HG03097 (cell line): Measurements from ENCODE around the gene BCL7C.
A peak's percentile ranks its signal among the peaks of the same experiment; 100 is the strongest.

Experiments used
- ATAC-seq: cut with Tn5 transposase; IDR thresholded peaks from one replicate; pipeline ENCODE4 v1.9.1; 2021; ENCODE audit not compliant: unreplicated experiment, low FRiP score

The BCL7C gene

DNA sequence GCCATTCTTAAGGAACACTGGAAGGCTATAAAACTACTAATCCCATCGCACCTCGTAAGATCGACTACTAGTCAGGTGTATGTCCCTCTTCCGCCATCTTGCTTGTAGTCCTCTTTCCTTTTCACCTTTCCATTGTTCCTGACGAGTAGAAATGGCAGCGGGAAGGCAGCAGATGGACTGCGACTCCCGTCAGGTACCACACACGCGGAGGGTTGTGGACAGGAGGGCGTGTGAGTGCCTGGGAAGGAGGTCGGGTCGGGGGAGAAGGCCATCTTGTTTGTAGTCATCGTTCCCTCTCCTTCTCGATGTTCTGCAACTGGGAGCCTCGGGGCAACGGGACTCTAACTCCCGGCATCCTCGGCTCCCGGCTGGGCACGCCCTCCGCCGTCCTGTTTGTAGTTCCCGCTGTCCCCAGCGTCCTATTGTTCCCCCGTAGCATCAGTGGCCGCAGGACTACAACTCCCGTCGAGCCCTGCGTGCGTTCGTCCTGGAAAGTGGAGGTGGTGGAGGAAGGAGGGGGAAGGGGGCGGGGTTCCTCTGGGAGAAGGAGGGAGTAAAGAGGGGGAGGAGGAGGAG is 29.2 kb upstream of the BCL7C start:
- peak; percentile 63 for ATAC-seq

- ATAC-seq, result peak; percentile 70
Measured at GRCh38 chr16:30922420-30922959, 28.6 kb upstream of the BCL7C start.

GRCh38 chr16:30921748-30922419 is 28.0 kb upstream of the BCL7C start:
- ATAC-seq, result no peak

DNA sequence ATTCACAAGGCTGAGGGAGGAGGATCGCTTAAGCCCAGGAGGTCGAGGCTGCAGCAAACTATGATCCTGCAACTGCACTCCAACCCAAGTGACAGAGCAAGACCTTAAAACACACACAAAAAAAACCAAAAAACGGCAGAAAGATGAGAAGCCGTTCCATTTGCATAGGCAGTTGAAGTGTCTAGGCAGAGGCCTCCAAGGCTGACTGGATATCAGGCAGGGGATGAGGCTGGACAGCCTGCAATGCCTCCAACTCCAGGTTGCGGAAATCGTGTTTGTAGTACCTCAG is 27.5 kb upstream of the BCL7C start:
- ATAC-seq, result no peak

DNA sequence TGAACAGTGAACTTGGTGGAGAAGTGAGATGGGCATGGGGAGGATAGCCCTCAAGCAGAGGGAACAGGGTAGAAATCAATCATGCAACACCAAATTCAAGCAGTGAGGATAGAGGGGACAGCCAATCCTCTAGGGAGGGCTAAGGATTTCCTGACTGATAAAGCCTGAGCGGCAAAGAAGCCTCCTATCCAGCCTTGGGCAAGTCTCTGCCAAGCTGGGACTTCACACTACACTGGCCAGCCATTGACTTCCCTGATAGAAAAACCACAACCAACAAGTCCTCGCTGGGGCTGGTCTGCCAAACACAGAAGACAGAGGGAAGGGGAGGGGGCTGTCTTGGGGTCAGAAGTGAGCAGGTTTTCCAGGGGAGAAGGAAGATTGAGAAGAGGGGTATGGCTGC is 27.0 kb upstream of the BCL7C start:
- no peak for ATAC-seq

- no peak for ATAC-seq
Measured at GRCh38 chr16:30918614-30919013, 24.7 kb upstream of the BCL7C start.

DNA sequence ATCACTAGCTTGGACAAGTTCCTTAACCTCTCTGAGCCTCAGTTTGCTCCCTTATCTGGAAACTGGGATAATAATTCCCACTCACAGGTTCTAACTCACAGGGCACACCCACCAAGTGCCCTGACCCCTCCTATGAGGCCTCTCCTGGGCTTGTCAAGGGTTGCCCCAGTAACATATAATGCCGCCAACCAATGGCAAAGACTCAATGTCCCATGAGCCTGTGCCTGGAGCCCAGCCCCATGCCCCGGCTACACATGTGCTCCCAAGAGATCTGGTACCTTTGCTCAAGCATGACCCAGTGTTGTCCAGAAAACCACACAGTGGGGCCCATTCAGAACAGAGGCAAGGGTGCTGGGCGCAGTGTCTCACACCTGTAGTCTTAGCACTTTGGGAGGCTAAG is 21.0 kb upstream of the BCL7C start:
- no peak for ATAC-seq

DNA sequence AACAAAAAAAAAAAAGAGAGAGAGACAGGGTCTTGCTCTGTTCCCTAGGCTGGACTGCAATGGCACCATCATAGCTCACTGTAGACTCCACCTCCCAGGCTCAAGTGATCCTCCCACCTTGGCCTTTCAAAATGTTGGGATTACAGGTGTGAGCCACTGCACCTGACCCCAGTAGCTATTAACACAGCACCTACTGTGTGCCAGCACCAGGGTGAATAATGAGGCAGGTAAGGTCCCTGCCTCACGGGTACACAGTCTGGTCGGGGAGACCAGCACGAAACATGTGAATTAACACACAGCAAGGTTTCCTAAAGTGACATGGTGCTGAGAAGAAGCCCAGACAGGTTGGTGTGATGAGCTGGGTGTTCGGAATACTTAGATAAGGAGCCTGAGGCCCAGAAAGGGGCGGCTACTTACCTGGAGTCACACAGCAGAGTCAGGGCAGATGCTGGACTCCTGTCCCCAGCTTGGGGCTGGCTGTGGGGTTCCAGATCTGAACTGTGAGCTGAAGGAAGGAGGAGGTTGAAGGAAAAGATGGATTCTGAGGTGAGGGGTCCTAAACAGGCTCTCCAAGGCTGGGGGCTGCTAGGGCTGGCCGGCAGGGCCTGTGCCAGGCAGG is 19.0 kb upstream of the BCL7C start:
- ATAC-seq, result no peak

GRCh38 chr16:30910427-30911029 is 16.7 kb upstream of the BCL7C start:
- no peak for ATAC-seq

DNA sequence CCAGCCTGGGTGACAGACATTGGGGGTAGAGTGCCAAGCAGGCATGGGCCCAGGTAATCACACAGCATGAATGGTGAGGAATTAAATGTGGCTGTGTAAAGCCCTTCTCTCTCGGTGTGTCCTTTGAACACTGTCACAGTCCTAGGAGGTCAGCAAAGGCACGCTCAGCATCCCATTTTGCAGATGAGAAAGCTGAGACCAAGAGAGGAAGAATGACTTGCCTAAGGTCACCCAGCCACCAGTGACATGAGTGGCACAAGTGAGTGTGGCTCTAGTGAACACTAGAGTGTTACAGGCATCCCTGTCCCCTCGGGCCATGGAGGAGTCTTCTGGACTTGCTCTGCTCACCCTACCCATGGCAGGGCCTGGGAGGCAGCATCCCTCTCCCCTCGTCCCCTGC is 13.2 kb upstream of the BCL7C start:
- no peak for ATAC-seq

- ATAC-seq, result no peak
Measured at GRCh38 chr16:30904114-30904780, 10.4 kb upstream of the BCL7C start.

DNA sequence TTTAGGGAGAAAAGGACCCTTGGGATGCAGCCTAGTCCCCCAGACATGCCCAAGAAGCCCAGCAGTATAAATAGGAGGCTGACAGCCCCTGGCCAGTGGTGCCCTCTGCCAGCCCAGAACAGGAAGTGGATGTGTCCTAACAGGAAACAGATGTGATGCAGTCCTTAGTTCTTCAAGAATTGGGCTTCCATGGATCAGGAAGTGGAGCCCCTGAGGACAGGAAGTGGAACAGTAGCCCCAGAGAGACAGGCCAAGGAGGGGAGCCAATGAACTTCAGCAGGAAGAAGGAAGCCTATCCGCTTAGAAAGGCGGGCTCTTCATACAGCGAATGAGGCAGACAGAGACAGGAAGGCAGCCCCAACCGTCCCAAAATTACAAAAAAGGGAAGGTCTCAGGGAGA is 9.7 kb upstream of the BCL7C start:
- no peak for ATAC-seq

DNA sequence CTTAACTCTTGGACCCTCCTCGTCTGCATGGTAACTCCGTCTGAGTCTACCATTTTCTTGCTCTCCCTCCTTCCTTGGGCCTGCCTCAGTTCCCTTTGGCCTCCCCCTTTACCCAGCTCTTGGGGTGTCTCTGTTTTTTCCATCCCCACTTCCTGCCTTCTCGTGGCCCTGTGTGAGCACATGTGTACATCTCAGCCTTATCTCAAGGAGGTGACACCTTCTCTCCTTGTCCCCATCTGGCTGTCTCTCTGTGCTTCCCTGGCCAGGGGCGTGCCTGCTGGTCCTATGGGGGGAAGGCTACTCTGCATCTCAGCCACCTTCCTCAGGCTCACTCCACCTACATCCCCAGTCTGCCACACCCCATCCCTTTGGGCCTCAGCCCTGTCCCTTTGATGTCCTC is 9.1 kb upstream of the BCL7C start:
- ATAC-seq, result no peak

DNA sequence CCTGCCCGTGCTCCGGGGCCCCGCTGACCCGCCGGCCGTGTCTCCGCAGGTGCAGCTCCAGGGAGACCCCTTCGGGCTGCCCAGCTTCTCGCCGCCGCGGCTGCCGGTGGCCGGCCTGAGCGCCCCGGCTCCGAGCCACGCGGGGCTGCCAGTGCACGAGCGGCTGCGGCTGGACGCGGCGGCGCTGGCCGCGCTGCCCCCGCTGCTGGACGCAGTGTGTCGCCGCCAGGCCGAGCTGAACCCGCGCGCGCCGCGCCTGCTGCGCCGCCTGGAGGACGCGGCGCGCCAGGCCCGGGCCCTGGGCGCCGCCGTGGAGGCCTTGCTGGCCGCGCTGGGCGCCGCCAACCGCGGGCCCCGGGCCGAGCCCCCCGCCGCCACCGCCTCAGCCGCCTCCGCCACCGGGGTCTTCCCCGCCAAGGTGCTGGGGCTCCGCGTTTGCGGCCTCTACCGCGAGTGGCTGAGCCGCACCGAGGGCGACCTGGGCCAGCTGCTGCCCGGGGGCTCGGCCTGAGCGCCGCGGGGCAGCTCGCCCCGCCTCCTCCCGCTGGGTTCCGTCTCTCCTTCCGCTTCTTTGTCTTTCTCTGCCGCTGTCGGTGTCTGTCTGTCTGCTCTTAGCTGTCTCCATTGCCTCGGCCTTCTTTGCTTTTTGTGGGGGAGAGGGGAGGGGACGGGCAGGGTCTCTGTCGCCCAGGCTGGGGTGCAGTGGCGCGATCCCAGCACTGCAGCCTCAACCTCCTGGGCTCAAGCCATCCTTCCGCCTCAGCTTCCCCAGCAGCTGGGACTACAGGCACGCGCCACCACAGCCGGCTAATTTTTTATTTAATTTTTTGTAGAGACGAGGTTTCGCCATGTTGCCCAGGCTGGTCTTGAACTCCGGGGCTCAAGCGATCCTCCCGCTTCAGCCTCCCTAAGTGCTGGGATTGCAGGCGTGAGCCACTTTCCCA is 8.4 kb upstream of the BCL7C start:
- no peak for ATAC-seq

DNA sequence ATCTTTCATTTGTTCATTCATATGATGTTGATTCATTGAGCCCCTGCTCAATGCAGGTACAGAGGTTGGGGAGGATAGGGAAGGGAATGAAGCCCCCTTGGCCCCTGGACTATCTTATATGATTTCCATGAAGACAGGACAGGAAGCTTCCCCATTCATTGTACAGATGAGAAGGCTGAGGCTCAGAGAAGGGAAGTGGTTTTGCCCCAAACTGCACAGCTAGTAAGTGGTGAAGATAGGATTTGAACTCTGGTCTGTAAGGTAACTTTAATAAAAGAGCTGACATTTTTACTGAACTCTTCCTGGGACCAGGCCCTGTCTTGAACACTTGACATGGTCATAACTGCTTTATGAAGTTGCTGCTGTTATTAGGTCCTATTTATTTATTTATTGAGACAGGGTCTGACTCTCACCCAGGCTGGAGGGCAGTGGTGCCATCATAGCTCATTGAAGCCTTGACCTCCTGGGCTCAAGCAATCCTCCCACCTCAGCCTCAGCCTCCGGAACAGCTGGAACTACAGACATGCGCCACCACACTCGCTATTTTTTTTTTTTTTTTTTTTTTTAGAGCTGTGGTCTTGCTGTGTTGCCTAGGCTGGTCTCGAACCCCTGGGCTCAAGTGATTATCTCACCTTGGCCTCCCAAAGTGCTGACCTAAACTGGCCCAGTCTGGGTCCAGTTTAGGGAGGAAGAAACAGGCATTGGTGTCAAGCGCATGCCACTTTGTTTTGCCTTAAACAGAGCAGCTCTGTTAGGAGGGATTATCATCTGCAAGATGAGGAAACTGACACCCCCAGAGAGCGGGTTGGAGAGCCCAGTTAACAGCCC is 7.5 kb upstream of the BCL7C start:
- ATAC-seq, result no peak

GRCh38 chr16:30900588-30900987 is 6.7 kb upstream of the BCL7C start:
- ATAC-seq, result no peak

- ATAC-seq, result no peak
Measured at GRCh38 chr16:30899794-30900193, 5.9 kb upstream of the BCL7C start.

- ATAC-seq, result no peak
Measured at GRCh38 chr16:30896889-30897733, 3.2 kb upstream of the BCL7C start.
